ENCODE results near the gene FYTTD1.

DNA sequence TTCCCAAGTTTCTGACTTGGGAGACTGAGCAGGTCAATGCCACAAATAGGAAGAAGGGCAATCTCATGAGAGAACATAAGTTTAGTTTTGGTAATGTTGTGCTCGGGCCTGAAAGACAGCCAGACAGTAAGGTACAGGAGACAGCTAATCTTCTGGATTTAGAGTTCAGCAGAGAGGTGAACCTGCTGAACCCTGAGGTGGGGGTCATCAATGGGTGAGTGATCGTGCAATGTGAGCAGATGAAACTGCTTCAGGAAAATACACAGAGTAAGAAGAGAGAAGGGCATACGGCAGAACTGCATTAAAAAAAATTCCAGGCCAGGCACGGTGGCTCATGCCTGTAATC is 36.2 kb upstream of the FYTTD1 start:
- TF ChIP-seq CTCF (IDR thresholded peaks at IDR 0.05) (no peak), POLR2A (IDR thresholded peaks at IDR 0.05; ENCODE audit: low read depth) (no peak), POLR2AphosphoS5 (IDR thresholded peaks at IDR 0.05) (no peak), EP300 (IDR thresholded peaks at IDR 0.05) (no peak)
